ENCODE results near the gene CGAS.
"Not testable (repeated sequence)": the region's sequence is repeated elsewhere in the genome, so short reads cannot be mapped to it uniquely, and the experiment has no call there.

CGAS gene

GRCh38 chr6:73452107-73452461 lies at the start of gene CGAS:
TSS of gene CGAS (minus strand) at chr6:73452297. CDS start at chr6:73452181, 116 bp downstream.
- no peak for FAIRE-seq

DNA sequence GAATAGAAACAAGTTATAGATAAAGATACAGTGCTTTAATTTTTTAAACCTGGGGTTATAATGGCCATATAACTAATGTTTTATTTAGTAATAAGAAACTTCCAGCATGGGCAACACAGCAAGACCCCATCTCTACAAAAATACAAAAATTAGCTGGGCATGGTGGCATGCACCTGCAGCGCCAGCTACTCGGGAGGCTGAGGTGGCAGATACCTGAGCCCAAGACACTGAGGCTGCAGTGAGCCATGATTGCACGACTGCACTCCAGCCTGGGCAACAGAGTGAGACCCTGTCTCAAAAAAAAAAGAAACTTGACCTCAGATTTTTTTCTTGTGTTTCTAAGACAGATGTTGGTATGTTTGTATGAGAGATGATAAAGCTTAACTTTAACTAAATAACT lies 45.8 kb upstream of the CGAS start:
- no peak for FAIRE-seq

DNA sequence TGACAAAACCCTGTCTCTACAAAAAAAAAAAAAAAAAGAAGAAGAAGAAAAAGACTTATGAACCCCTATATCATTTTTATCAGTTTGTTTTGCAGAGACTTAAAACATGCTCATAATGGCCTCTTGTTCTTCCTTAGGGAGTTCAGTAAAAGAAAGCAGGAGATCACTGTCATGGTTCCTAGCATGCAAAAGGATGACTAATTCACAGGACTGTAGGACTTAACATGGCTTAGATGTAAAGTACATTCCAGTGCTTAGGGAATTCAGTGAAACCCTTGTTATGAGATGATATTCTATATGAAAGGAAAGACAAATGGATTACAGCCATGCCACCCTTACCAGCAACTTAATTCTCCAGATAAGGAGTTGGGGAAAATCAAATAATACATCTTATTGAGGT lies 39.3 kb upstream of the CGAS start:
- no peak for FAIRE-seq

DNA sequence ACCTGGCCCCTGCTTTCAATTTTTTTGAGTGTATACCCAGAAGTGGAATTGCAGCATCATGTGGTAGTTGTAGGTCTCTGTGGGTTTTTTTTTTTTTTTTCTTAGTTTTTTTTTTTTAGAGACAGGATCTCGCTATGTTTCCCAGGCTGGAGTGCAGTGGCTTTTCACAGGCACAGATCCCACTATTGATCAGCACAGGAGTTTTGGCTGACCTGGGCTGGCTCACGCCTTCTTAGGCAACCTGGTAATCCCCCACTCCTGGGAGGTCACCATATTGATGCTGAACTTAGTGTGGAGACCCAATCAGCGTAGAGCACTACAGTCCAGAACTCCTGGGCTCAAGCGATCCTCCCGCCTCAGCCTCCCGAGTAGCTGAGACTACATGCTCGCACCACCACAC lies 35.4 kb upstream of the CGAS start:
- FAIRE-seq = no peak

GRCh38 chr6:73484438-73484837 lies 32.3 kb upstream of the CGAS start:
- FAIRE-seq = no peak

GRCh38 chr6:73481969-73482368 lies 29.9 kb upstream of the CGAS start:
- no peak for FAIRE-seq

DNA sequence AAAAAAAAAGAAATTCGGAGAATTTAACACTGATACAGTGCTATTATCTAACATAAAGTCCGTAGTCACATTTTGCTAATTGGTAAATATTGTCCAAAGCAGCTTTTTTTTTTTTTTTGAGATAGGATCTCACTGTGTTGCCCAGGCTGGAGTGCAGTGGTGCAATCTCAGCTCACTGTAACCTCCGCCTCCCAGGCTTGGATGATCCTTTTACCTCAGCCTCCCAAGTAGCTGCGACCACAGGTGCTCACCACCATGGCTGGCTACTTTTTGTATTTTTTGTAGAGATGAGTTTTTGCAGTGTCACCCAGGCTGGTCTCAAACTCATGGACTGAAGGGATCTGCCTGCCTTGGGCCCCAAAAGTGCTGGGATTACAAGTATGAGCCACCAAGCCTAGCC lies 25.3 kb upstream of the CGAS start:
- no peak for FAIRE-seq

- no peak for FAIRE-seq
Measured at GRCh38 chr6:73476723-73477122, 24.6 kb upstream of the CGAS start.

DNA sequence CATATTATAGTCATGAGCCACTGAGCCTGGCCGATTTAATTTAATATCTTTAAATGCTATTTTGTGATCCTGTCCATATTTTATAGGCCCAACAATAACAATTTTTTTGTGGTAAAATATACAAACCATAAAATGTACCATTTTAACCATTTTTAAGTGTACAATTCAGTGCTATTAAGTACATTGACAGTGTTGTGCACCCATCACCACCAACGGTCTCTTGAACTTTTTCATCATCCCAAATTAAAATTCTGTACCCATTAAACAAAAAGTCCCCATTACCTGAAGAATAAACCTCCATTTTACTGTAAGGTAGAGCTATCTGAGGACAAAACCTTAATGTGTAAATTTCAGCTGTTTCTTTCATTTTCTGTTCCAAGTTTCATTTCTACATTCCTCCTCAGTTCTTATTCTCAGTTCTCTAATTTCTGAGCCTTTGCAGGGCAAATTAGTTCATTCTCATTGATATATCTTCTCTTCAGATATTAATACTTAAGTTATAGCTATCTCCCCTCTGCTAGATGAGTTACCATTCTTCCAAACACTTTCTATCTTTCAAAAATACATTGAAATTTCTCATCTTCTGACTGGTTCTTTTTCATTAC lies 19.7 kb upstream of the CGAS start:
- FAIRE-seq = no peak

DNA sequence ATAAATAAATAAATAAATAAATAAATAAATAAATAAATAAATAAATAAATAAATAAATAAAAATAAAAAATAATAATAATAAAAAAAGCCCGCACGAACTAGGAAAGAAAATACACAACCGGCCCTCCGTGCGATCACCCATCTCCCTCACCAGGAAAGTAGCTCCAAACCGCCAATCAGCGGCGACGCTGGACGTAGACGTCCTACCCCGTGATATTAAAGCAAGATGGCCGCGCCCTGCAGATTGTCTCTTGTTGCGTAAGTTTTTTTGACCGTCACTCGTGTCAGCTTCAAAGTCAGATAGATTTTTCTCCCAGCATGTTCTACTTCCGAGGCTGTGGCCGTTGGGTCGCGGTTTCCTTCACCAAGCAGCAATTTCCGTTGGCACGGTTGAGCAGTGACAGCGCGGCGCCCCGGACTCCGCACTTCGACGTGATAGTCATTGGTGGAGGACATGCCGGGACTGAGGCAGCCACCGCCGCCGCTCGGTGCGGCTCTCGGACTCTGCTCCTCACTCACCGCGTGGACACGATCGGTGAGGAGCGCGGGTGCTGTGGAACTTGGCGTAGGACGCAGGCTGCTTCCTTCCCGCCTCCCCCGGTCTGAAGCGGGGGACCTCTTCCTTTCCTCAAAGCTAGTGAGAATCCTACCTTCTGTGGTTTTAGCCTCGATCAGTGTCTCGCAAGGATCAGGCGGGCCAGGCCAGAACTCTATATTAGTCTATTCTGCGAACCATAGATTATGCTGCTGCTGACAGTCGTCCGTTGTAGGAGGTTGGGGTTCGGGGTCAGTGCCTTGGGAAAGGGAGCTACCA lies 9.6 kb upstream of the CGAS start, which contains the start of gene MTO1:
Gene MTO1 (plus strand): TSS at position 201 of the 814 bp plus-strand sequence. CDS start 118 bp downstream, at position 319.
- no peak for FAIRE-seq

DNA sequence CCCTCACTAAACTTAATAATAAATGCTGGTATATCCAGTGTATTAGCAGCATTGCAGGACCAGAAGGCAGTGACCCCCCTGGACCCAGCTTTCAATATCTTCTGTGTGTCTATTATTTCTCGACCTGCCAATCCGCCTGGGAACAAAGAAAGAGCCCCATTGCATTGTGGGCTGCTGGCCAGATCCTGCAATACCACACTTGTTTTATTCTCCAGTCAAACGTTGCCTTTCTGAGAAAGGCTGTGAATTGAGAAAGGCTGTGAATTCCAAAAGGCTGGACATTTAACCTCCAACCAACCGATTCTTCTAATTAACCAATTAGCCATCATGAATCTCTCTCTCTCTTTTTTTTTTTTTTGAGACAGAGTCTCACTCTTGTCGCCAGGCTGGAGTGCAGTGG lies 8.0 kb upstream of the CGAS start:
- FAIRE-seq = no peak

DNA sequence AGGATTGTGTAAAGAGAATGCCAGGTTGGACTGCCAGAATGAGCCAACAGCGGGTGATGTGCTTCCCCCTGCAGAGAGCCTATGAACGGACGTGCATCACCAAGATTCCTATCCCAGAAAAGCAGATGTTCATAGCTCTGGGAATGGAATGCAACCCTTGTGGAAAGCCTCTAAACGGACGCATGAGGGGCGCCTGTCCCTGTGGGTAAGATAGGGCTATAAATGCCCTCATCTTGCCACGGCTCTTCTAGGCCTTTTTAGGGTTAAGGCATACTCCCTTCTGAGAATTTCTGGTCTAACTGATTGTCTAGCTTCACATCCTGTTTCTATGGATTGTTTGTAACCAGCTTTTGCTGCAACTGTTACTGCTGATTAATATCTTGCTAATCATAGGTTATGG lies 7.4 kb upstream of the CGAS start:
- FAIRE-seq = not testable (repeated sequence)

- FAIRE-seq = no peak
Measured at GRCh38 chr6:73455865-73456629, 4.0 kb upstream of the CGAS start.

DNA sequence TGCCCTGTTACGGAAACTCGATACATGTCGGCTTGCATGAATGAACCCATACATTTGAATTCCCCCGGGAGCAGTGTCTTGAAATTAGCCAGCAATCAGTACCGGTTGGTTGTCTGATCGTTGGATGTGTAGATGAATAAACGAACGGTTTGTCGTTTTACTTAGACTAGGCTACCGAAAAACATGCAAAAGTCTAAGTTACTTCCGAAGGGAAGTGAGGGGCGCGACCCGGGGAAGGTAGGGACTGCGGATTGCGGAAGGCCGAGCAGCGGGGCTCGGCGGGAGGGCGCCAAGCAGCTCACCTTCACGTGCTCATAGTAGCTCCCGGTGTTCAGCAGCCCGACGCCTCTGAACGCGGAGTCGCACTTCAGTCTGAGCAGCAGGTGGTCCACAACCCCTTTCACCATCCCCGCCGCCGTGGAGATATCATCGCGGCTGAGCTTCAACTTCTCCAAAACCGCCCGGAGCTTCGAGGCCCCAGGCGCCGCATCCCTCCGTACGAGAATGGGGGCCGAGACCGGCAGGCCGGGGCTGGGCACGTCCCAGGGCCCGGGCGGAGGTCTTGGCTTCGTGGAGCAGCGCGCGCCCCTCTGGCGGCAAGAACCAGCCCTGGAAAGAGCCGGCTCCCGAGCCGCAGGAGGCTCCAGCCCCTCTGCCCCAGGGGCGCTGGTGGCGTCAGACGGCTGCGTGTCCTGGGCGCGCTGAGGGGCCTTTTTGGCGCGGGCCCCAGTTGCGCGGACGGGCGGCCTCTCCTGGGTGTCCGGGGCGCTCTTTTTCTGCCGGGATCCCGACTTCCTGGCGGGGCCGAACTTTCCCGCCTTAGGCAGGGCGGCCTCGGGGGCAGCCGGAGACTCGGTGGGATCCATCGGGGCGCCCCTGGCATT lies 632 bp downstream of the CGAS start:
- no peak for FAIRE-seq

GRCh38 chr6:73443555-73443954 lies 8.5 kb downstream of the CGAS start:
- FAIRE-seq = no peak

GRCh38 chr6:73435236-73435635 lies 16.9 kb downstream of the CGAS start:
- no peak for FAIRE-seq

DNA sequence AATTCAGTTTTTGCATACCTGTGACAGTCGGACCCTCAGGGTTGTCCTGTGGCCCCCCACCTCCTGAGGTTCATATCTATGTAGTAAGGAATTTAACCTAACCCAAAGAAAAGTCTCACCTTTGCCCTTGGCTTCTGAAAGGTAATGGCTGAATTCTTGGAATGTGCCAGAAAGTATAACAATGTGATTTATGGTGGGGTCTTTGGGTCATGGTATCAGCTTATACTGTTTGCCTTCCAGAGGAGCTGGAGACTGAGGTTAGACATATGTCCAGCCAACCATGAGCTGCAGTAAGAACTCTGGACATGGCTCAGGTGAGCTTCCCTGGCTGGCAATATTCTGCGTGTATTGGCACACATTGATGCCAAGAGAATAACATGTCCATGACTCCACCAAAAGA lies 30.6 kb downstream of the CGAS start:
- no peak for FAIRE-seq

GRCh38 chr6:73418081-73418741 lies 33.9 kb downstream of the CGAS start:
- FAIRE-seq = no peak

DNA sequence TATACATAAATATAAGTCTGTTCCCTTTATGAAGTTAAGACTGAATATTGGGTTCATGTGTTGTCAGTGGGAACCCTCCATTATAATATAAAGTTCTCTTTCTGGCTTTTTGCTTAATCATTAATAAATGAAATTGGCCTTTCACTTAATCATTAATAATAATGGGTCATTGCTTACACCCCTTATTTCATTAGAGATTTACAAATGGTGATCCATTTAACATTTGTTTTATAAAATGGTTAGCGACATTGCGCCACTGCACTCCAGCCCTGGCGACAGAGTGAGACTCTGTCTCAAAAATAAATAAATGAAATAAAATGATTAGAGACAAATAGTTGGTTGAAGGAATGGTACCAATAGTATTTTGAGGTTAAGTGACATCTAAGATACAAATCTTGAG lies 39.0 kb downstream of the CGAS start:
- FAIRE-seq = no peak

- no peak for FAIRE-seq
Measured at GRCh38 chr6:73409395-73409794, 42.7 kb downstream of the CGAS start.

DNA sequence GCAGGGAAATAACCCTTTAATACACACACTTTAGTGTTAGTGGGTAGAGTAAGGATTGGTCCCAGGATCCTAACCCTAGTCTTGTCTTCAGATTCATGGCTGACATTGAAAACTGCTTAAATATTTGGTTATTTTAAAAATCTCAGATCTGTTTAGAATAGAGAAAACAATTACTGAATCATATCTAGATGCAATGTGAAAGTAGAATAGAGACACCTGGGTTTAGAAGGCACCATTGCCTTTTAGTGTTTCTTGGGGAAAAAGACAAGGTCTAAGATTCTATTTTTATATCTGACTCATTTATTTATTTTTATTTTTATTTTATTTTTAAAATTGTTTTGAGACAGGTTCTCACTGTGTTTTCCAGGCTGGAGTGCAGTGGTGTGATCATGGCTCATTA lies 51.4 kb downstream of the CGAS start:
- FAIRE-seq = no peak

DNA sequence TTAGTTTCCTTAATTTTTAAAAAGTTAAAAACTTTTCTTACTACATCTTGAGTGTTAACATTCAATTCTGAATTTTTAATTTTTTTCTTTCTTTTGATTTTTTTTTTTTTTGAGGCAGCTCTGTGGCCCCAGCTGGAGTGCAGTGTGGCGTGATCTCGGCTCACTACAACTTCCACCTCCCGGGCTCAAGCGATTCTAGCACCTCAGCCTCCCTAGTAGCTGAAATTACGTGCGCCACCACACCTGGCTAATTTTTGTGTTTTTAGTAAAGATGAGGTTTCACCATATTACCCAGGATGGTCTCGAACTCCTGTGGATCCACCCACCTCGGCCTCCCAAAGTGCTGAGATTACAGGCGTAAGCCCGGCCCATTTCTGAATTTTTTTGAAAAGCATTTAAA lies 56.2 kb downstream of the CGAS start:
- FAIRE-seq = no peak

Measured in islet of Langerhans (tissue), 1 donor.